Prostate gland (tissue), 2 donors: ENCODE data around the gene BRPF1.

Experiments used
- POLR2A ChIP-seq: fragments of 450-650 bp; IDR thresholded peaks from one replicate; pipeline ENCODE4 v1.6.1; 2016; ENCODE audit warnings: antibody characterized with exemption, mild to moderate bottlenecking
- POLR2AphosphoS5 ChIP-seq: sonication (generic); formaldehyde crosslinking; IDR thresholded peaks from one replicate; pipeline ENCODE4 v1.6.1; 2017; ENCODE audit warnings: antibody characterized with exemption
- TF ChIP-seq, protein P1 (sequence below), 4 experiments: fragments of 200-600 bp in 2 of 4; fragments of 450-650 bp in 2 of 4; sonication (generic) in 2 of 4; IDR thresholded peaks; 1 replicate in 3 of 4; 2 replicates in 1 of 4; pipeline ENCODE4 v1.5.1; 2016 to 2019; ENCODE audit warnings: antibody characterized with exemption in 4 of 4, mild to moderate bottlenecking in 2 of 4, moderate library complexity in 2 of 4

- TF ChIP-seq, protein P1, sequence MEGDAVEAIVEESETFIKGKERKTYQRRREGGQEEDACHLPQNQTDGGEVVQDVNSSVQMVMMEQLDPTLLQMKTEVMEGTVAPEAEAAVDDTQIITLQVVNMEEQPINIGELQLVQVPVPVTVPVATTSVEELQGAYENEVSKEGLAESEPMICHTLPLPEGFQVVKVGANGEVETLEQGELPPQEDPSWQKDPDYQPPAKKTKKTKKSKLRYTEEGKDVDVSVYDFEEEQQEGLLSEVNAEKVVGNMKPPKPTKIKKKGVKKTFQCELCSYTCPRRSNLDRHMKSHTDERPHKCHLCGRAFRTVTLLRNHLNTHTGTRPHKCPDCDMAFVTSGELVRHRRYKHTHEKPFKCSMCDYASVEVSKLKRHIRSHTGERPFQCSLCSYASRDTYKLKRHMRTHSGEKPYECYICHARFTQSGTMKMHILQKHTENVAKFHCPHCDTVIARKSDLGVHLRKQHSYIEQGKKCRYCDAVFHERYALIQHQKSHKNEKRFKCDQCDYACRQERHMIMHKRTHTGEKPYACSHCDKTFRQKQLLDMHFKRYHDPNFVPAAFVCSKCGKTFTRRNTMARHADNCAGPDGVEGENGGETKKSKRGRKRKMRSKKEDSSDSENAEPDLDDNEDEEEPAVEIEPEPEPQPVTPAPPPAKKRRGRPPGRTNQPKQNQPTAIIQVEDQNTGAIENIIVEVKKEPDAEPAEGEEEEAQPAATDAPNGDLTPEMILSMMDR (IDR thresholded peaks at IDR 0.05): no peak
- no peak for TF ChIP-seq POLR2A
- TF ChIP-seq POLR2AphosphoS5: no peak
These were observed 26.9 kb upstream of the BRPF1 start for GRCh38 chr3:9704347-9705322.
